GM12878 (cell line): Measurements from ENCODE around the gene VGLL2. TPM values are rescaled to one million over a fixed set of nuclear protein-coding genes. Genes with fewer than 3 reads are reported as not detected.

Source experiments
- ATAC-seq: fragments of 200-7000 bp; cut with Tn5 transposase; 3 replicates; pipeline ENCODE4 v1.9.1; 2020; ENCODE audit warnings: mild to moderate bottlenecking, moderate library complexity
- BruUV-seq: library from RNA; stranded (reverse); fragments of 400-500 nt; replicated peaks from 2 replicates; lab custom pipeline; 2021; lab: Mats Ljungman, UMichigan
- CTCF ChIA-PET: fragments of 300-600 bp; sonication (Branson Sonifier 250); formaldehyde crosslinking; extraction: SDS; loops from one replicate; lab custom pipeline; 2021; ENCODE audit warnings: inconsistent platforms; lab: Yijun Ruan, JAX
- POLR2A ChIA-PET: fragments of 350-600 bp; formaldehyde crosslinking; extraction: SDS; loops from one replicate; lab custom pipeline; 2021; ENCODE audit warnings: inconsistent platforms; lab: Charles Lee
- RAD21 ChIA-PET: fragments of 300-600 bp; sonication (Branson Sonifier 250); formaldehyde crosslinking; loops from one replicate; lab custom pipeline; 2023; ENCODE audit warnings: antibody characterized with exemption; ENCODE audit not compliant: unreplicated experiment; lab: Charles Lee
- SMC1A ChIA-PET: fragments of 300-600 bp; sonication (Branson Sonifier 250); formaldehyde crosslinking; loops from one replicate; lab custom pipeline; 2023; ENCODE audit not compliant: unreplicated experiment, uncharacterized antibody; lab: Charles Lee
- DNase-seq: peaks from one replicate; pipeline ENCODE4 v3.0.0-alpha.2; 2011; ENCODE audit warnings: low read depth, low spot score
- FAIRE-seq: peaks from 3 replicates; lab custom pipeline; 2011; peaks lifted over from hg19 to GRCh38; lab: Jason Lieb, UNC
- H2AFZ ChIP-seq: 2 replicates; pipeline ENCODE4 v1.6.0; 2011; ENCODE audit warnings: low read depth, low read length, control low read depth; ENCODE audit not compliant: control insufficient read depth
- H3K27ac ChIP-seq: 2 replicates; pipeline ENCODE4 v1.5.1; 2011; ENCODE audit warnings: control low read depth; ENCODE audit not compliant: control insufficient read depth, insufficient read depth
- H3K27me3 ChIP-seq, 2 experiments: replicated peaks in 1 of 2; 2 replicates each; pipeline versions ENCODE4 v1.6.0 to v1.6.1; 2011; ENCODE audit warnings: low read length in 1 of 2; ENCODE audit not compliant: control insufficient read depth in 2 of 2, insufficient read depth in 2 of 2
- H3K36me3 ChIP-seq, 2 experiments: 2 replicates each; pipeline ENCODE4 v1.5.1; 2011; ENCODE audit warnings: low read length in 1 of 2; ENCODE audit not compliant: control insufficient read depth in 2 of 2, insufficient read depth in 2 of 2
- H3K4me1 ChIP-seq: 2 replicates; pipeline ENCODE4 v1.6.1; 2011; ENCODE audit warnings: mild to moderate bottlenecking, low read length, moderate library complexity, mixed read lengths; ENCODE audit not compliant: control insufficient read depth, insufficient read depth
- H3K4me2 ChIP-seq: 2 replicates; pipeline ENCODE4 v1.6.0; 2011; ENCODE audit warnings: control low read depth; ENCODE audit not compliant: control insufficient read depth, insufficient read depth
- H3K4me3 ChIP-seq: fragments of 200-600 bp; sonication (generic); 2 replicates; pipeline ENCODE4 v1.5.1; 2016
- H3K79me2 ChIP-seq: 2 replicates; pipeline ENCODE4 v1.6.0; 2011; ENCODE audit warnings: low read length; ENCODE audit not compliant: control insufficient read depth, insufficient read depth
- H3K9ac ChIP-seq: 2 replicates; pipeline ENCODE4 v1.8.0; 2011; ENCODE audit warnings: low read length, control low read depth, mixed read lengths; ENCODE audit not compliant: control insufficient read depth, insufficient read depth
- H3K9me3 ChIP-seq: replicated peaks from 3 replicates; pipeline ENCODE4 v1.5.1; 2011; ENCODE audit warnings: mild to moderate bottlenecking, low read length; ENCODE audit not compliant: control insufficient read depth, insufficient read depth
- H4K20me1 ChIP-seq: 2 replicates; pipeline ENCODE4 v1.6.0; 2011; ENCODE audit not compliant: control insufficient read depth, insufficient read depth
- BMI1 ChIP-seq: fragments of 450-650 bp; IDR thresholded peaks from 2 replicates; pipeline ENCODE4 v1.6.1; 2016; ENCODE audit warnings: mild to moderate bottlenecking, moderate library complexity, borderline replicate concordance
- CREB1 ChIP-seq: IDR thresholded peaks from 2 replicates; pipeline ENCODE4 v1.6.1; 2012; ENCODE audit warnings: low read depth, mild to moderate bottlenecking, inconsistent platforms
- EP300 ChIP-seq, 2 experiments: fragments of 150-350 bp in 1 of 2; IDR thresholded peaks; 2 replicates each; pipeline ENCODE4 v1.6.1; 2011 to 2012; ENCODE audit warnings: low read depth in 2 of 2, low read length in 2 of 2, borderline replicate concordance in 1 of 2, improper control_type of control experiment in 1 of 2, inconsistent platforms in 1 of 2; ENCODE audit not compliant: control insufficient read depth in 1 of 2
- TAF1 ChIP-seq: IDR thresholded peaks from 2 replicates; pipeline ENCODE4 v1.6.1; 2011; ENCODE audit warnings: mild to moderate bottlenecking, low read depth, low read length, borderline replicate concordance
- ZNF217 ChIP-seq: fragments of 450-650 bp; IDR thresholded peaks from 2 replicates; pipeline ENCODE4 v1.6.1; 2017; ENCODE audit warnings: antibody characterized with exemption, mild to moderate bottlenecking
- WGBS: methylation state at CpG from one replicate; pipeline ENCODE4 v1.1.6; 2016; ENCODE audit warnings: low lambda C conversion rate; ENCODE audit not compliant: insufficient replicate concordance, insufficient coverage; ENCODE audit errors: missing lambda C conversion rate; 5-methylcytosine and 5-hydroxymethylcytosine counted together
- in situ Hi-C: fragments of 300-500 bp; cut with MboI; formaldehyde crosslinking; loops from 9 replicates; pipeline ENCODE4 v1.14.3; 2018; ENCODE audit warnings: mixed read lengths
- intact Hi-C: fragments of 100-400 bp; cut with micrococcal nuclease; formaldehyde crosslinking; loops from one replicate; pipeline ENCODE4 v1.14.2; 2022; ENCODE audit not compliant: unreplicated experiment
- polyA plus RNA-seq, 11 experiments: library from polyadenylated mRNA; depleted of rRNA in 4 of 11; unstranded in 6 of 11; stranded (reverse) in 5 of 11; fragments of >200 nt; fragmentation: Nextera tagmentation in 4 of 11; fragmentation: Illumina TruSeq in 1 of 11; extraction: Ambion mirVana in 4 of 11; extraction: Trizol in 1 of 11; gene quantifications; 1 replicate in 1 of 11; 2 replicates in 10 of 11; pipeline versions ENCODE4 v1.2.1 to v1.2.3, GENCODE V29; 2011 to 2016; ENCODE audit warnings: inconsistent platforms in 2 of 11, missing spikeins in 2 of 11, low read depth in 1 of 11
- total RNA-seq, 4 experiments: library from RNA; depleted of rRNA in 3 of 4; stranded (reverse); fragments of >200 nt in 3 of 4; fragmentation: Illumina TruSeq in 1 of 4; extraction: Trizol in 1 of 4; gene quantifications; 2 replicates each; pipeline versions ENCODE4 v1.2.1 to v1.2.3, GENCODE V29; 2013 to 2021
- TF ChIP-seq, protein P1 (sequence below), 3 experiments: IDR thresholded peaks in 2 of 3; conservative IDR thresholded peaks in 1 of 3; 2 replicates each; pipeline ENCODE4 v1.5.1; 2011; ENCODE audit warnings: low read depth in 3 of 3, low read length in 3 of 3, mild to moderate bottlenecking in 3 of 3, control low read depth in 2 of 3, moderate library complexity in 2 of 3, inconsistent platforms in 1 of 3, mixed read lengths in 1 of 3; ENCODE audit not compliant: control insufficient read depth in 2 of 3, insufficient read depth in 1 of 3; ENCODE audit errors: extremely low read depth in 1 of 3
- TF ChIP-seq, protein P2 (sequence below): fragments of 450-650 bp; IDR thresholded peaks from 2 replicates; pipeline ENCODE4 v1.6.1; 2016; ENCODE audit warnings: mild to moderate bottlenecking, moderate library complexity, borderline replicate concordance

Gene VGLL2
- total and polyA plus RNA-seq, 10 of the 15 experiments (the other 5 are each of a cell fraction or from before 2014, with no cell fraction given) = not detected

DNA sequence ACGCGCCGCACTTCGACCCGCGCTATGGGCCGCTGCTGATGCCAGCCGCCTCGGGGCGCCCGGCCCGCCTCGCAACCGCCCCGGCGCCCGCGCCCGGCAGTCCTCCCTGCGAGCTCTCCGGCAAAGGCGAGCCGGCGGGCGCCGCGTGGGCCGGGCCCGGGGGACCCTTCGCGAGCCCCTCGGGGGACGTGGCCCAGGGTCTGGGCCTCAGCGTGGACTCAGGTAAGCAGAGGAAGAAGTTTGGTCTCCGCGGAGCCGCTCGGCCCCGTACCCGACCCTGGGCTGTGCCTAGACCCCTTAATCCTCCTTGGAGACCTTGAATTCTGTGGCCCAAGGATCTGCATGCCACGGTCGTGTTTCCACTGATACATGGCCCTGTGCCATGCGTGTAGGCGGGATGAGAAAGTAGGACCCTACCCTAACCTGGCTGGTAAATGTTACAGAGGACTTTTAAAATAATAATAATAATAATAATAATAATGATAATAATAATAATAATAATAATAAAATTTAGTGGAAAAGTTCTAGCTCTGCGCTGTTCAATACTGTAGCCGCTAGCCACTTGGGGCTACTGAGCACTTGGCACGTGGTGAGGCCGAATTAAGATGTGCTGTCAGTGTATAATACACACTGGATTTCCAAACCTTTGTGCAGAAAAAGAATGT, 5.6 kb downstream of the VGLL2 start:
- BruUV-seq = no TSS peak
- SMC1A ChIA-PET = no interaction called here
- in situ Hi-C loops = no loop called here
- Histone ChIP-seq H2AFZ (no peak overlapping the region), H3K36me3 (no peaks in the 10 kb centered on the region), H3K79me2 (no peaks in the 10 kb centered on the region), H3K4me3 (no peak overlapping the region), H3K27me3 (peaks cover 10 to 33% of the 10 kb centered on the region in 2 experiments), H3K4me1 (no peaks in the 10 kb centered on the region), H4K20me1 (no peaks in the 10 kb centered on the region), H3K9ac (no peak overlapping the region), H3K27ac (no peak overlapping the region), H3K4me2 (no peak overlapping the region), H3K9me3 (no peaks in the 10 kb centered on the region)
- ATAC-seq = no peak
- TF ChIP-seq TAF1 = no peak
- TF ChIP-seq, protein P1, sequence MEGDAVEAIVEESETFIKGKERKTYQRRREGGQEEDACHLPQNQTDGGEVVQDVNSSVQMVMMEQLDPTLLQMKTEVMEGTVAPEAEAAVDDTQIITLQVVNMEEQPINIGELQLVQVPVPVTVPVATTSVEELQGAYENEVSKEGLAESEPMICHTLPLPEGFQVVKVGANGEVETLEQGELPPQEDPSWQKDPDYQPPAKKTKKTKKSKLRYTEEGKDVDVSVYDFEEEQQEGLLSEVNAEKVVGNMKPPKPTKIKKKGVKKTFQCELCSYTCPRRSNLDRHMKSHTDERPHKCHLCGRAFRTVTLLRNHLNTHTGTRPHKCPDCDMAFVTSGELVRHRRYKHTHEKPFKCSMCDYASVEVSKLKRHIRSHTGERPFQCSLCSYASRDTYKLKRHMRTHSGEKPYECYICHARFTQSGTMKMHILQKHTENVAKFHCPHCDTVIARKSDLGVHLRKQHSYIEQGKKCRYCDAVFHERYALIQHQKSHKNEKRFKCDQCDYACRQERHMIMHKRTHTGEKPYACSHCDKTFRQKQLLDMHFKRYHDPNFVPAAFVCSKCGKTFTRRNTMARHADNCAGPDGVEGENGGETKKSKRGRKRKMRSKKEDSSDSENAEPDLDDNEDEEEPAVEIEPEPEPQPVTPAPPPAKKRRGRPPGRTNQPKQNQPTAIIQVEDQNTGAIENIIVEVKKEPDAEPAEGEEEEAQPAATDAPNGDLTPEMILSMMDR (IDR thresholded peaks at IDR 0.05 in 2 of 3, conservative IDR thresholded peaks at IDR 0.05 in 1 of 3; ENCODE audit: control insufficient read depth in 2 of 3, extremely low read depth in 1 of 3, insufficient read depth in 1 of 3, low read depth in 3 of 3, low read length in 3 of 3) = no peak
- TF ChIP-seq BMI1 = no peak
- TF ChIP-seq, protein P2, sequence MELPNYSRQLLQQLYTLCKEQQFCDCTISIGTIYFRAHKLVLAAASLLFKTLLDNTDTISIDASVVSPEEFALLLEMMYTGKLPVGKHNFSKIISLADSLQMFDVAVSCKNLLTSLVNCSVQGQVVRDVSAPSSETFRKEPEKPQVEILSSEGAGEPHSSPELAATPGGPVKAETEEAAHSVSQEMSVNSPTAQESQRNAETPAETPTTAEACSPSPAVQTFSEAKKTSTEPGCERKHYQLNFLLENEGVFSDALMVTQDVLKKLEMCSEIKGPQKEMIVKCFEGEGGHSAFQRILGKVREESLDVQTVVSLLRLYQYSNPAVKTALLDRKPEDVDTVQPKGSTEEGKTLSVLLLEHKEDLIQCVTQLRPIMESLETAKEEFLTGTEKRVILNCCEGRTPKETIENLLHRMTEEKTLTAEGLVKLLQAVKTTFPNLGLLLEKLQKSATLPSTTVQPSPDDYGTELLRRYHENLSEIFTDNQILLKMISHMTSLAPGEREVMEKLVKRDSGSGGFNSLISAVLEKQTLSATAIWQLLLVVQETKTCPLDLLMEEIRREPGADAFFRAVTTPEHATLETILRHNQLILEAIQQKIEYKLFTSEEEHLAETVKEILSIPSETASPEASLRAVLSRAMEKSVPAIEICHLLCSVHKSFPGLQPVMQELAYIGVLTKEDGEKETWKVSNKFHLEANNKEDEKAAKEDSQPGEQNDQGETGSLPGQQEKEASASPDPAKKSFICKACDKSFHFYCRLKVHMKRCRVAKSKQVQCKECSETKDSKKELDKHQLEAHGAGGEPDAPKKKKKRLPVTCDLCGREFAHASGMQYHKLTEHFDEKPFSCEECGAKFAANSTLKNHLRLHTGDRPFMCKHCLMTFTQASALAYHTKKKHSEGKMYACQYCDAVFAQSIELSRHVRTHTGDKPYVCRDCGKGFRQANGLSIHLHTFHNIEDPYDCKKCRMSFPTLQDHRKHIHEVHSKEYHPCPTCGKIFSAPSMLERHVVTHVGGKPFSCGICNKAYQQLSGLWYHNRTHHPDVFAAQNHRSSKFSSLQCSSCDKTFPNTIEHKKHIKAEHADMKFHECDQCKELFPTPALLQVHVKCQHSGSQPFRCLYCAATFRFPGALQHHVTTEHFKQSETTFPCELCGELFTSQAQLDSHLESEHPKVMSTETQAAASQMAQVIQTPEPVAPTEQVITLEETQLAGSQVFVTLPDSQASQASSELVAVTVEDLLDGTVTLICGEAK = no peak
- no peak for TF ChIP-seq ZNF217
- TF ChIP-seq EP300 (IDR thresholded peaks at IDR 0.05; ENCODE audit: borderline replicate concordance in 1 of 2, control insufficient read depth in 1 of 2, low read depth in 2 of 2, low read length in 2 of 2) = no peak
- TF ChIP-seq CREB1 = no peak
- FAIRE-seq = no peak
- CTCF ChIA-PET = no interaction called here
- no peak for DNase-seq
- 32% methylated on average over 24 of the region's 48 CpGs for WGBS
- intact Hi-C loops = no loop called here
- POLR2A ChIA-PET = no interaction called here
- RAD21 ChIA-PET = no interaction called here
